Middle frontal gyrus (tissue), 1 donor: ENCODE results near the gene IER5.
"Not testable (repeated sequence)": the region's sequence is repeated elsewhere in the genome, so short reads cannot be mapped to it uniquely, and the experiment has no call there.

Experiments
- DNase-seq: peaks from one replicate; pipeline ENCODE4 v3.0.0-alpha.2; 2015; ENCODE audit warnings: low spot score; ENCODE audit errors: extremely low spot score

The IER5 gene

DNA sequence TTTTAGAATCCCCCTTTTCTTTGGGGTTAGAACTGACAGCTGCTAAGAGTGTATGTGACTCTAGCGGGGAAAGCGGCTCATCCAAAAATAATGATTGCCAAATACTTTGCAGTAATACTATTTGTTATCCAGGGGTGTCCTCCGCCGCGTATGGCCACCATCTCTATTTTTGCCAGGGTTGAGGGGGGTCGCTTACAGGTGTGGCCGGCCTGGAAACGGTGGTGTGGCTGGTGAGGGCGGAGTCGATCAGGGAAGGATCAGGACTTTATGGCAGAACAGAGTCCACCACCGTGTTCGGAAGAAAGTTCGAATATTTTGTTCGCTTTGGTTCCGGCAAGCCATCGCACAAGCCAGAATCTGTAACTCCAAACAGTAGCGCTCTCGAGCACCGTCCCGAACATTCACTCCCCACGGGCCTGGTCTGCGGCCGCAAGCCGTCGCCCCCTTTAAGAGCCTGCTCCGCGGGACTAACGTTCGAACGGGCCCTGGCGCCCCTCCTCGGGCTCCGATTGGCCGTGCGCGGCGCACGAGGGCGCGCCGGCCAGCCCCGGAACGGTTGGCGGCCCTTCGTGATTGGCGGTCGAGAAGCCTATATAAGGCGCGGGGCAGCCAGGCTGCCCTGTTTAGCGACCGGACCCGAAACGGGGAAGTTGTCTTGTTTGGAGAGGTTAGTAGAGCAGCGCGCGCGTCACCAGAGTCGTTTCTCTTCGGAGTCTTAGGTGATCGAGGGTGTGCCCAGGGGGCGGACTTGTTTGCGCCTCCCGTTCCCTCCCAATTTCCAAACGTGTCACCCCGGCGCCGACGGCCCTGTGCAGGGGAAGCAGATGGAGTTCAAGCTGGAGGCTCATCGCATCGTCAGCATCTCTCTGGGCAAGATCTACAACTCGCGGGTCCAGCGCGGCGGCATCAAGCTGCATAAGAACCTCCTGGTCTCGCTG is at the start of gene IER5:
TSS of gene IER5 (plus strand) at position 622 of the 938 bp plus-strand sequence. CDS start at position 825, 203 bp downstream.
- peak; percentile 92 for DNase-seq

DNA sequence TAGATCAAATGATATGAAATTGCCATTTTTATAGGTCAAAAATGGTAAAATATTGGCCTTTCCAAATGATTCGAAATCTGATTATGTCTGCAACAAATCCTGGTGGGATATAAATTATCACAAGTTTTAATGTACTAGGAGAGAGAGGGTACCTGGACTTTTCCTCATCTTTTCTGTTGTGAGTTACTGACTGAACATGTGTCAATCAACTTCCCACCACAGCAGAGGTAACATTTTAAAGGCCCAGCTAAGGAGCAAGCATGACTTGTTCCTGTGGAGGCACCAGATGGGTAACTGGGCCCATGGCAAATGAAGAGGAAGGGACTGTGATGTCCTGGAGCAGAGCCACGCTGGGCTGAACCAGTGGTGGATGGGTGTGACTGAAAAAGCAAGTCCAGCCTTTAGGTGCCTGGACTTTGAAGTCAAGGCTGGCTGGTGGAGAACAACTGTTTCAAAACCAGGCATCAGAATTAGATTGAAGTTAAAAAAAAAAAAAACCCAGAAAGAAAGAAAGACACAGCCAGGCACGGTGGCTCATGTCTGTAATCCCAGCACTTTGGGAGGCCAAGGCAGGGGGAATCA is 48.1 kb upstream of the IER5 start:
- DNase-seq = no peak

DNA sequence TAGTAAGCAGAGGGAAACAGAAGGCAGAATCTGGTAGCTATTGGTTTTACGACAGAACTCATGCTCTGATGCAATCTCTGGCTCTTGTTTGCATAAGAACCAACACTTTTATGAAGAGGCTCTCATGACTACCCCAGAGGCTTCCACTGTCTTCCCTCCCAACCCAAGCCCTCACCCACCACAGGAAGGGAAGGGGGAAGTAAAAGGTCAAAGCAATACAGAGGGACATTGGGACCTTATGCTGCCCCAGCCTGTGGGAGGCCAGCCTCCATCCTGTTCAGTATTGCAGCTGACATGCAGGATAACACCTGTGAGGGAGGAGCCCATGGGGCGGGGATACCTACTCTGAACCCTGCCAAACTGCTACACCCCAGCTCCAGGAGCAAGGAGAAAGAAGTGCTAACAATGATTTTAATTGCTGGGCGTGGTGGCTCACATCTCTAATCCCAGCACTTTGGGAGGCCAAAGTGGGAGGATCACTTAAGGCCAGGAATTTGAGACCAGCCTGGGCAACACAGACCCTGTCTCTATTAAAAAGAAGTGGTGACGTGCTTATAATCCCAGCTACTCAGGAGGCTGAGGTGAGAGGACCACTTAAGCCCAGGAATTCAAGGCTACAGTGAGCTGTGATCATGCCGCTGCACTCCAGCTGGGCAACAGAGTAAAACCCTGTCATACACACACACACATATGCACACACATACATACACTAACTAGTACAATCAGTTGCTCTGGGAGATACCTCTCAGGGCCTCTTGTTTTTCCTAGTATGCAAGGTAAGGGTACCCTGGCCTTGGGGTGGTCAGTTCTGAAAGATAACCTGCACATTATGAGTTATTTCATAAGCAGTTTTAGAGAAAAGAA is 45.2 kb upstream of the IER5 start:
- no peak for DNase-seq

DNA sequence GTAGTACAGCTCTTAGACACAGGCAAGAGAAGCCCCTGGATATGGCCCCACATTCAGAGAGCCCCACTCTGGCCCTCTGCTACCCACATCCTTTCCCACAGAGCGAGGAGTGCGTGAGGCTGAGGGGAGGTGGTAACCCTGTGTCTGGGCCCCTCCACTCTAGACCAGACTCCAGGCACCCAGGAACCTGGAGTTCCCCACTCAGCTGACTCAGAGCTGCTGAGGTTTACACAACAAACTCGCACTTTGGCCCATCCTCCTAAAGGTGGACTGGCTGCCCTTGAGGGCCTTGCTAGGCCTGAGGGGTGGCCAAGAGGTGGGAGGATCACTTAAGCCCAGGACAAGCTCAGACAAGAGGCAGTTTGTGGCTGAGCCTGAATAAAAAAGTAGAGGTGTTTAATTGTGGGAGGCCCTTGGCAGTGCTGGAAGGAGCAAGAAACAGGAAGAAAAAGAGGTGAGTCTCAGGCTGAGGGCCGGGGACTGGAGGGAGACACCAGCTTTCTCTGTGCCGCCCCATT is 44.0 kb upstream of the IER5 start:
- no peak for DNase-seq

DNA sequence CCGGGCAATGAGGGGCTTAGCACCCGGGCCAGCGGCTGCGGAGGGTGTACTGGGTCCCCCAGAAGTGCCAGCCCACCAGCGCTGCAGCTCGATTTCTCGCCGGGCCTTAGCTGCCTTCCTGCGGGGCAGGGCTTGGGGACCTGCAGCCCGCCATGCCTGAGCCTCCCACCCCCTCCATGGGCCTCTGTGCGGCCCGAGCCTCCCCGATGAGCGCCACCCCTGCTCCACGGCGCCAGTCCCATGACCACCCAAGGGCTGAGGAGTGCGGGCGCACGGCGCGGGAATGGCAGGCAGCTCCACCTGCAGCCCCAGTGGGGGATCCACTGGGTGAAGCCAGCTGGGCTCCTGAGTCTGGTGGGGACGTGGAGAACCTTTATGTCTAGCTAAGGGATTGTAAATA is 42.6 kb upstream of the IER5 start:
- not testable (repeated sequence) for DNase-seq

DNA sequence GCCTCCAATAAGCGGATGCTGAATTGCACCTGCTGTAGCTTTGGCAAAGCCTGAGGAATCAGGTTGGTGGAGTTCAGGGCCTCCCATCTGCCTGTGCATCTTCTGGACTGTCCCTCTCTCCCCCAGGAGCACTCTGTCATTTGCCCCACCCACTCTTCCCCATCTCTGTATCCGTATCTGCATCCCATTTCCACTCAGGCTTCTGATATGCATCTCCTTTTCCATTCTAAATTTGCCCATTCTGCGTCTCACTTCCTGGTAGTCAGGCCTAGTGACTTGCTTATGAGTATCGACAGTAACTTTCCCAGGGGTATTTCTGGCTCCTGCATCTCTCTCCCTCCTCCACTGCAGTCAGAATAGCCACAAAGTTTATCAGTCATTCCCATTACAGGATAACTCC is 39.1 kb upstream of the IER5 start:
- no peak for DNase-seq

DNA sequence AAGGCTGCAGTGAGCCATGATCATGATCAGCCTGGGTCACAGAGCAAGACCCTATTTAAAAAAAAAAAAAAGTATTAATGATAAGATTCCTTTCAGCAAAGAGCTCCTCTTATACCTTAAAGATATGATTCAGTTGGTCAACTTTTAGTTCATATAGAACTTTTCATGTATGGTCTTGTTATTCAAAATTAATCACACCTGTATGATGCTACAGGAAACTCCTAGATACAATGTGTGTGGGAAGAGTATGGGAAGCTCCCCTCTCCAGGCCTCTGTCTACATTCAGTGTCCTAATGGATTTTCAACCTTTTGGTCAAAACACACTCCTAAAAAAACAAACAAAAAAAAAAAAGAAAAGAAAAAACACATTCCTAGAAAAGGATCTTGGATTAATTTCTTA is 37.6 kb upstream of the IER5 start:
- DNase-seq = no peak

DNA sequence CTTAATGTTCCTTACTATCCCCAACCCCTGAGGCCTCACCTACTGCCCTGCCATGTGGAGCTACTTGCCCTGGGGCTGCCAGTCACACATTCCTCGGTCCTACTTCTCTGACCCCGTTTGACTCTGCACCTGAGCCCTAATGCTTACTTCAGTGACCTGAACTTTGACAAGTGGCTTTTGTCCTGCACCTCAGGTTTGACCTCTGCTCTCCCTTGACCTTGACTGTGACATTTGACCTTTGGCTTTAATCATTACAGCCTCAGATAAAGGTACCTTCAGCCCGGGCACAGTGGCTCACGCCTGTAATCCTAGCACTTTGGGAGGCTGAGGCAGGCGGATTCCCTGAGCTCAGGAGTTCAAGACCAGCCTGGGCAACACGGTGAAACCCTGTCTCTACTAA is 31.9 kb upstream of the IER5 start:
- DNase-seq = no peak

DNA sequence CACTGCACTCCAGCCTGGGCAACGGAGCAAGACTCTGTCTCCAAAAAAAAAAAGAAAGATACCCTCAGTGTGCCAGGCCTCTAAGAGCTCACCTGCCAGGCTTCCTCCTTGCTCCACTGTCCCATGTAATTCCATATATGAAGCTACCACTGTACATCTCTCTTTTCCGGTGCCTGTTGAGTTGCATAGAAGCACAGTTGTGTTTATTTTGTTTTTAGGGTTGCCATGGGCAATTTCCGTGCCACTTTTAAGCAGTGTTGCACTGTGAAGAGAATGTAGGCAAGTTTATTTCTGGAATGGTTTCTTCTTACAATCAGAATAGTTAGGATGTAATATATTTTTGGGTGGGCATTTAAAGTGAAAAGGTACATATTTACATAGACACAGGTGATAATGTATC is 31.4 kb upstream of the IER5 start:
- DNase-seq = no peak

DNA sequence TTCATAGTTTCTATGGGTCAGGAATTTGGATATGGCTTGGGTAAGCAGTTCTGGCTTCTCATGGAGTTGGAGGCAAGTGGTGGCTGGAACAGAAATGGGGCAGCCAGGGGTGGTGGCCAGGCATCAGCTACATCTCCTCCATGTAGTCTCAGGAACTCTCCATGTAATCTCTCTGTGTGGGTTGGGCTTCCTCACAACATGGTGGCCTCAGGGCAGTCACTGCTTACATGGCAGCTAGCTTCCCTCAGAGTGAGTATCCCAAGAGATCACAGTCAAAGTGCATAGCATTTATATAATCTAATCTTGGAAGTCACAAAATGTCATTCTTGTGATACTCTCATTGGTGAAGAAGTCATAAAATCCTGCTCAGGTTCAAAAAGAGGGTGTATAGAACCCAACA is 29.1 kb upstream of the IER5 start:
- DNase-seq = no peak

DNA sequence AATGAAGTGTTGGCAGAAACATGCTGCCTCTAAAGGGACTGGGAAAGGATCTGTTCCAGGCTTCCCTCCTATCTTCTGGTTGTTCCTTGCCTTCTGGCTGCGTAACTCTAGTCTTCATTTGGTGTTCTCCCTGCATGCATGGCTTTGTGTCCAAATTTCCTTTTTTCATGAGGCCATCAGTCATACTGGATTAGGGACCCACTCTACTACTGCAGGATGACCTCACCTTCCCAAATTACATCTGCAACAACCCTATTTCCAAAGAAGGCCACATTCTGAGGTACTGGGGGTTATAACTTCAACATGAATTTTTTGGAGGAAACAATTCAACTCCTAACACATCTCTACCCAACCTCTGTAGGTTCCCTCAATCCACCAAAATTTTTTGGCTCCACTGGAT is 28.4 kb upstream of the IER5 start:
- no peak for DNase-seq

DNA sequence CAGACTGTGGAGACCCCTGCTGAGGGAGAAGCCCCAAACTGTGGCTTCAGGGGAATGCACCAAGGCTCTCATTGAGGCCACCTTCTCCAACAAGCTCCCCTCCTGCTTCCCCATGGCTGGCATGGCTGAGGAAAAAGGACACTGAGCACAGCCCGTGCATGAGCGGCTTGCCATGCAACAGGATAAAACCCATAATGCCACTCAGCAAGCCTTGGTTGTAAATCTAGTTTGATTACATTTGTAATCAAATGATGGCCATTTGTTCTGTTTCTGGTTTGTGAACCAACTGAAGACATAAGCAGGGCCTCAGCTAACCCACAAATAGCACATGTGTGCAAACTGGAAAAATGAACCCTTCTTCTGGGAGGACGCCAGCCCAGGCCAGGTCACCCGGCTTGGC is 27.6 kb upstream of the IER5 start:
- DNase-seq = not testable (repeated sequence)

DNA sequence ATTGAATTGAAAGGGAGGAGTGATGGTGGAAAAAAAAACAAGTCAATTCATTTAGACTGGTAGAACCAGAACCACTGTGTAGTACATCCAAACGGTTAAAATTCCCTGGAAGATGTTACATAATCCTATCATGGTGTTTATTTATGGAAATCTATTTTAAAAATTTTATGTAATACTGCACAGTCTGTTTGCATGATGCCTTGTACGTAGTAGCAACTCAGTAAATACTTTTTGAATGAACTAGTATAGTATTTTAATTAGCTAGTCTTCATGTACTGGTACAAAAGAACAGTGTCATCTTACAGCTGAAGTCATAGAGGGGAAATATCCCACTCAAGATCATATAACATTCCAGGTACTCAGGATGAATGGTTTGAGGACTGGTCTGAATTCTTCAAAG is 27.0 kb upstream of the IER5 start:
- no peak for DNase-seq

DNA sequence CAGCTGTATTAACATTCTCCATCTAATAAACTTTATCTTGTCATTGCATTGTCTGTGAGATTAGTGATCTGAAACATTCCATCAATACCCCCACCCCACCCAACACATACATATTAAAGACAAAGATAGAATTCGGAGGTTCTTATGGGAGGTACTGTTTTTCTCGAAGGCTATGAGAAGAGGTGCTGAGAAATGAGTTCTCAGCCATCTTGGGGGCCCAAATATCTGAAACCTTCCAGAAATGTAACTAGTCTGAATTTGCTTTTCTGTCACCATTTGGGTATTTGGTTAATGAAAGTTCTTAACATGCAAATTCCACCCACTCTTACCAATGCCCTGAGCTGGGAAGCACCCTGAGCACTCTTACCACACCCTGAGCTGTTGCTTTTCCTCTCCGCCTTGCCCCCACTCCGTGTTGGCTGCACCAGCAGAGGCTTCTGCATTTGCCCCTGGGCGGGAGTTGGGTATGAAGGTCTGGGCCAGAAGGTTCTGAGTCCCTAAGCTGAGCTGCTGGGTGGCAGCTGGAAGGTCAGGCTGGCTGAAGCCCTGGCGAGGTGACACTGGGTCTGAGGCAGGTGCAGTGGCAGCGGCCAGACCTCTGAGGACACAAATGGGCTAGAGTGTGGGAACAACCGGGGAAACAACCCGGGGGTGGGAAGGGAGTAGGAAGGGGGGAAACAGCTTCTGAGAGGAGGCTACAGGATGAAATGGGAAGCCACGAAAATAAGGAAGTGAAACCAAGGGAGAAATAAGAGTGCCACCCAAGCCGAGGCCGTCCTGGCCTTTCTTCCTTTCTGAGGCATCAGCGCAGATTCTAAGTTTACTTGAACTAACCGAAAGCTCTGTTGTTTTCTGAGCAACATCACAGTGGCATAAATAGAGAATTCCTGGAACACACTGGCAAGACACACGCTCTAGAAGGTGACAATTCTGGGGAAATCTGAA is 26.3 kb upstream of the IER5 start:
- DNase-seq = no peak

DNA sequence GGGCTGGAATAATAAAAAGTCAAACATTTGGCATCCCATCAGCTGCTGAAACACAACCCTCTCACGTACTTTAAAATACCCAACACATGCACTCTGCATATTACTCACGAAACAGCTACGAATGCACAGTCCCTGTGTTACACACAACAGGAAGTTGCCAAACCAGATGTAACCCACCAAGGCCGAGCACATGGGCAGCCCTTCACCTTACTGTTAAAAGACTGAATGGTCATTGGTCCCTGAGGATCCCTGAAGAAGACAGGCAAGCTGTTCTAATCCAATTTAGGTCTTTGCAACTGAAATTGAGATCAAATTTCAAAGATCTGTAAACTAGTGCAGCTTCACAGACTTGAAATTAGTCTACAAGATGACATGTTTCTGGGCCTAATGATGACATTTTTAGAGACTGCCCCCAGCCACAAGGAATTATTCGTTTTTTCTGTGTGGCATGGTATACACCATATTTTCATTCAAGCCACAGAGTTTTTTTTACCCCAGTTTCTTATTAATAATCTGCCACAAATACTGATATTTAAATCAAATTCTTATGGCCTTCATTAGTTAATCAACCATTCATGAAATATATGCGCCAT is 25.6 kb upstream of the IER5 start:
- no peak for DNase-seq

DNA sequence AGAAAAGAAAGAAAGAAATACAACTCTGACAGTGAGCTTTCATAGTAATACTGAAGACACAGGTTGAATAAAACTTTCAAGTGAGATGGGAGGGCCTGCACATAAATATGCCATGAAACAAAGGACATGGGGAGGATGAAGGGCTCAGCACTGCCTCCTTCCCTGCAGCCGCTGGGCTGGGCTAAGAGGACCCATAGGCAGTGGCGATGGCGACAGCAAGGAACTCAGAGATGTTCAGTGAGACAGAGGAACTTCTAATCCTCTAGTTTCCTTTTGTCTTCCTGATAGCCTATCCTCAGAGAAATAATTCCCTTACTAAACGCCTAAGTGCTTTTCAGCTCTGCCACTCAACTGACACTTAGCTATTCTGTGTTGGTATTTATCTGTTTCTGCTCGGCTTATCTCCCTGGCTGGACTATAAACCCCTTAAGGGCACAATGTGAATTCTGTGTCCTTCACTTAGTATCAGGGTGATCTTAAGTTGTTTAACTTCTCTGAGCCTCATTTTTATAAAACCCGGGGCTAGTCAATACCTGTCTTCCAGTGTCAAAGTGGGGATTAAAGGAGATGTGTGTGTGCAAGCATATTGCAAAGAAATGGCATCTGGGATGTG is 24.4 kb upstream of the IER5 start:
- DNase-seq = no peak

DNA sequence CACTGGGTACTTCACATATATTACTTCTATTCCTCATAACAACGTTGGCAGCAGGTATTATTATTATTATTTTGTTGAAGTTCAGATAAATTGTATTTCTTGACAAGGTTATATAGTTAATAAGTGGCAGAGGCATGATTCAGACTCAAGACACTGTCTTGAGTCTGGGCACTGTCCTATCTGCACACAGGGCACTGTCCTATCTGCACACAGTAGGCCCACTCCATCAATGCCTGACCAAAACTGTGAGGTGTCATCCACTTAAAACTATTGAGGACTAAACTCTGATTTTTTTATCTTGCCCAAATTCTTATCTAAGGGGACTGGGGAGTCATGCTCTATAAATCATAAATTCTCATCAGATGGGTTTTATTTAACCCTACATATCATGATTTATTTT is 23.8 kb upstream of the IER5 start:
- DNase-seq = no peak

DNA sequence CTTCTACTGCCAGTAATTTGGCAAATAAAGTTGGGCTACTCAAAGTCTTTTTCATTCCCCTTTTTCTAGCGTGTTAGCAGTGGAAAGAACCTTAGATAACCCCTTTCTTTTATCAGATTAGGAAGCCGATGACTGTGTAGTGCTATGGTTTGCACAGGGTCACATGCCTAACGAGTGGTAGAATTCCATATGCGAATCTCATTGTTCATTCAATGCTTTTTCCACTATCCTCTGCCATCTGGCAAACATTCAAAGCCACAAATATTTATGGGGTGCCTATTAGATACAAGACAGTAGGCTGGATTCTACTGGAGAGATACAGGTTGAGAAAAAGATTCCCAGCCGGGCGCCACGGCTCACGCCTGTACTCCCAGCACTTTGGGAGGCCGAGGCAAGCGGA is 14.9 kb upstream of the IER5 start:
- no peak for DNase-seq

DNA sequence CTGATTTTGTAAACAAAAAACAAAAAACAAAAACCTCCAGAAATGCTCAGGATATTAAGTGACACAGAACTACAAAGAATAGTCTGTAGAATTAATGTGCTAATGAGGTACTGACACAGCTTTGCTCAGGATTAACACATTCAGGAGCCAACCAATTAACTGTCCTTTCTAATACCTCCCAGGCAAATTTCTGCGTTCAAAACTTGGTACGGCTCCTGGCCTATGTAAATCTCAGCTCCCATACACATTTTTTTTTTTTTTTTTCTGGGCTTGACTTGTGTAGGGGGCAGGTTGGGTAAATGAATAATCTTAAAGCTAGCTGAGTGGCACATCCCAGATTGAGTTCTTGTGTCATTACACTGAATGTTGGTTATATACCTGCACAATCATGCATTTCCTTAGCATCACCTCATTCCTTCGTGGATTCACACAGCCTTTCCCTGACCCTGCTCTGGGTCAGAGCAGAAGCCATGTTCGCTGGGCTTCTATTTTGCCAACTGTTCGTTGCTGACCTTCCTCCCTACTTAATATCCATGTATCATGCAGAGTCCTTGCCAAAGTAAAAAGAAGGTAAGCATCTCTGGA is 12.6 kb upstream of the IER5 start:
- DNase-seq = no peak
